ENCODE results near the gene ABHD17A.

ABHD17A gene

GRCh38 chr19:1841209-1841924 lies 43.9 kb downstream of the ABHD17A start:
- DNase-seq (ENCODE audit: low read depth in 3 of 3, low spot score in 1 of 3): no peak

- DNase-seq (ENCODE audit: low read depth in 3 of 3, low spot score in 1 of 3): no peak
Measured at GRCh38 chr19:1840541-1841115, 44.7 kb downstream of the ABHD17A start.

GRCh38 chr19:1839658-1840540 lies 45.4 kb downstream of the ABHD17A start:
- DNase-seq (ENCODE audit: low read depth in 3 of 3, low spot score in 1 of 3): no peak

DNA sequence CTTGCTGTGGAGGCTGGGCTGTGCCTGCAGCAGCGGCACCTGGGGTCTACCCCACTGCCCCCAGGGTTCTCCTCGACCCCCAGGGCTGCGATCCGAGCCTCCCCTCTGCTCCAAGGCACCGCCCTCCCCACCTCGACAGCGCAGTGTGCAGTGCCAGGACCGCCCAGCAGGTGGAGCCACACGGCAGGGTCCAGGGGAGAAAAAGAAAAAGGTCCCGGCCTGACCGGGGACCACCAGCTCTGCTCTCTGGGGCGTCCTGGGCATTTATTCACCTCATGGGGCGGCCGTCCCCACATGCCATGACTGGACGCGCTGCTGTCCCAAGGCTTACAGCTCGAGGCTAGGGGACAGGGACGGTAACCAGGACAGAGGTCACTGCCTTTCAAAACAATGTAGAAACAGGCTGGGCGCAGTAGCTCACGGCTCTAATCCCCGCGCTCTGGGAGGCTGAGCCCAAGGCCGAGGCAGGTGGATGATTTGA lies 47.6 kb downstream of the ABHD17A start:
- peak in 1 of 3 donors; percentile 62 for DNase-seq (ENCODE audit: low read depth in 3 of 3, low spot score in 1 of 3)

GRCh38 chr19:1837222-1837565 lies 48.1 kb downstream of the ABHD17A start:
- no peak for DNase-seq (ENCODE audit: low read depth in 3 of 3, low spot score in 1 of 3)

DNA sequence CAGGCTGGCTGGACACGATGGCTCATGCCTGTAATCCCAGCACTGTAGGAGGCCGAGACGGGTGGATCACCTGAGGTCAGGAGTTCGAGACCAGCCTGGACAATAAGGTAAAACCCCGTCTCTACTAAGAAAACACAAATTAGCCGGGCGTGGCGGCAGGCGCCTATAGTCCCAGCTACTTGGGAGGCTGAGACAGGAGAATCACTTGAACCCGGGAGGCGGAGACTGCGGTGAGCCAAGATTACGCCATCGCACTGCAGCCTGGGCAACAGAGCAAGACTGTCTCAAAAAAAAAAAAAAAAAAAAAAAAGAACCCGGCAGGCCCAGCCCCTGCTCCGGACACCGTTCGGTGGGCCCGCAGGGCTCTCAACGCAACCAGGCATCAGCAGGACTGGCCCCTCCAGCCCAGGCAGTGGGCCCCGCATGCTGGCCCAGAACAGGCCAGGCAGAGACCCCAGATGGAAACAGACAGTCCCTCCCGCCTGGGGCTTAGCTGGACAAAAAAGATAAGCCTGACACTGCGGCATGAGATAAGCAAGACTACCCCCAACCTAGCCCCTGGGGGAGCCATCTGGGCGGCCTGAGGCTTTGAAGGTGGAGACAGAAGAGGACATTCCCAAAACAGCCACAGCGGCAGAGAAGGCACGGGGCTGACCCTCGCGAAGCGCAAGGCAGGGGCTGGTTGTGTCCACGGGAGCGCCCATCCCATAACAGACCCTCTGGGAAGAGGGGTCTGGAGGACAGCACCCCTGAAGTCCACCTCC lies 48.7 kb downstream of the ABHD17A start:
- DNase-seq (ENCODE audit: low read depth in 3 of 3, low spot score in 1 of 3): no peak

DNA sequence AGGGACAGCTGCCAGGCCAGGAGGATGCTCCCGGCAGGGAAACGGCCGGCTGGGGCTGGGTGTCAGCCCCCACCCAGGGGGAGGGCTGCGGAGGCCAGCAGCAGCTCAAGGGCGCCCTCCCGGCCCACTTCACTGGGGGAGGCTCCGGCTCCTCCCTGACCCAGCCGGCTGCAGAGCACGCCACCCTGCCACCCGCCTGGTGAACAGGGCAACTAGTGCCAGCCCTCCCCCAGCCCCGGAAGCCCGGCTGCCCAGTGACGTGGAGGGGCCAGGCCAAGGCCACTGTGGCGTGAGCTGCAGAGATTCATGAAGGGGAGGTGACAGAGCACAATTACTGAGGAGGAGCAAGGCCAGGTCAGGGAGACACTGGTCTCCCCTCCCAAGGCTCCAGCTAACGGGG lies 51.8 kb downstream of the ABHD17A start:
- no peak for DNase-seq (ENCODE audit: low read depth in 3 of 3, low spot score in 1 of 3)

DNA sequence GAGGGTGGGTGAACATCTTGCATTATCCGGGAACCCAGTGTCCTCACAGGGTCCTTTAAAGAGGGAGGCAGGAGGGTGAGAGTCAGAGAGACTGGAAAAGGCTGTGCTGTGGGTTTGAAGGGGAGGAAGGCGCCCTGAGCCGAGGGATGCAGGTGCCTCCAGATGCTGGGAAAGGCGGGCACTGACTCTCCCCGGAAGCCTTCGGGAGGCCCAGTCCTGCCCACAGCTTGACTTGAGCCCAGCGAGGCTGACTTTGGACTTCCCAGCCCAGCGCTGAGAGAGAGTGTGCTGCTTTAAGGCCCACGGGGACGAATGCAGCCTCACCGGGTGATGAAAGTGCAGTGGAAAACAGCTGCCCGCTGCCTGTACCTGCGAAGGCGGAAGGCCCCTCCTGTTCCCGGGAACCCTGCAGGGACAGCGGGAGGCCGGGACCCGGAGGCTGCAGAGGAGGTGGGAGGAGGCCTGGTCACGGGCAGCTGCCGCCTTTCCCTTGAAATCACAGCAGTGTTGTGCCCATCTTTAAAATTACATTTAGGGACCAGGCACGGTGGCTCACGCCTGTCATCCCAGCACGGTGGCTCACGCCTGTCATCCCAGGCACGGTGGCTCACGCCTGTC lies 53.1 kb downstream of the ABHD17A start:
- no peak for DNase-seq (ENCODE audit: low read depth in 3 of 3, low spot score in 1 of 3)

GRCh38 chr19:1830978-1831377 lies 54.3 kb downstream of the ABHD17A start:
- DNase-seq (ENCODE audit: low read depth in 3 of 3, low spot score in 1 of 3): no peak

GRCh38 chr19:1830568-1830967 lies 54.7 kb downstream of the ABHD17A start:
- DNase-seq (ENCODE audit: low read depth in 3 of 3, low spot score in 1 of 3): no peak

DNA sequence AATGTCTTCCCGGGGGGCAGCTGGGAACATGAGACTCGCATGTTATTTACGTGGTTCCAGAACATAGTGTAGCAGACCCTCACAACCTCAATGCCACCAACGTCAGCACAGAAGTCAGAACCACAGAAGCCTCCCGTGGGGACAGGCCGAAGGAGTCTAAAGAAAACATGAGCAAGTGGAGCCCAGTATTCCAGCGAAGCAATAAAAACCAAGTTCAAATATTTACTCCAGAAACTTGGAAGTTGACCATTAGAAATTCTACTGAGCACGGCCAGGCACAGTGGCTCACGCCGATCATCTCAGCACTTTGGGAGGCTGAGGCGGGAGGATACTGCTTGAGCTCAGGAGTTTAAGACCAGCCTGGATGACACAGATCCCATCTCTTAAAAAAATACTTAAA lies 55.3 kb downstream of the ABHD17A start:
- DNase-seq (ENCODE audit: low read depth in 3 of 3, low spot score in 1 of 3): no peak

DNA sequence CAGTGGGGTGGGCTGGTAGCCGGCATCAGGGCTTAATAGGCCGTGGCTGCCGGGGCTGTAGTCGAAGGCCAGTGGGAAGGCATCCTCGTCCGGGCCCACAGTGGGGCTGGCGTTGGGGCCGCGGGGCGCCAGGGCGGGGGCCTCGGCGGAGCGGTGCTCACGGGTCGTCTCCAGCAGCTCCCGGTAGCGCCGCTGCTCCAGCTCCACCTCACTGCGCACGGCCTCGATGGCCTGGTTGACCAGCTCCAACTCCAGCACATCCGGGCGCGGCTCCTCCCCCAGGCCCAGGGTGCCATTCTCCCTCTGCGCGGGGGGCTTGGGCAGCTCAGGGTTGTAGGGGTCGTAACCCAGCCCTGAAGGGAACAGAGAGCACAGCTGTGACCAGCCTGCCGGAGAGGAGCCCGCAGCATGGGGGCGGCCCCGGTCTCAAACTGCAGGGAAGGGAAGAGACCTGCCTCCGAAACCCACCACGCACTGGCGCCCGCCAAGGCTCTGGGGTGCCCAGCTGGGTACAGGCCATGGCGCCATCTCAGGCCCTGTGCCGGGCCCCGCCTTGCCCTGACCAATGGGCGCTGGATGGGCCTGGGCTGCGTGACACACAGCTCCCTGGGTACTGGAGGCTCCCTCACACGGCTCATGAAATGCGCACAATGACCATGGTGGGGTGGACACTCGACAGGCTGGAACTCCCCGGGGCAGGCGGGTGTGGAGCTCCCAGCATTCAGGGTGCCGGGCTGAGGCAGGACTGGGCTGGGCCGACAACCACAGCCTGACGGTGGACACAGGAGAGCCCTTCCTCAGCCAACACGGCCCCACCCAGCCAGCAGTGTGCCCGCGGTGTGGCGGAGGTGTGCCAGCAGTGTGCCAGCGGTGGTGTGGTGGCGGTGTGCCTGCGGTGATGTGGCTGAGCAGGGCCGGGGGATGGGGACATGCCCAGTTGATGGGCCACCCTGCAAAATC lies 56.7 kb downstream of the ABHD17A start:
- no peak for DNase-seq (ENCODE audit: low read depth in 3 of 3, low spot score in 1 of 3)

- DNase-seq (ENCODE audit: low read depth in 3 of 3, low spot score in 1 of 3): no peak
Measured at GRCh38 chr19:1827566-1828278, 57.6 kb downstream of the ABHD17A start.

All from stimulated activated CD4-positive, alpha-beta T cell treated with anti-CD3 and anti-CD28 coated beads, TNF-alpha, amount 100 ng/mL, for 1 hour (primary cell).